NCI-H446 (cell line): ENCODE data around the gene GPT2.
A peak's percentile ranks its signal among the peaks of the same experiment; 100 is the strongest.

Experiments used
- DNase-seq, 2 experiments: peaks; one replicate each; lab custom pipeline; 2025; lab: John Stamatoyannopoulos, UW

Gene GPT2

GRCh38 chr16:46896314-46896968 lies 12.3 kb downstream of the GPT2 start:
- no peak for DNase-seq

- no peak for DNase-seq
Observed at GRCh38 chr16:46897471-46897870, 13.3 kb downstream of the GPT2 start.

- DNase-seq: no peak
Observed at GRCh38 chr16:46898006-46898405, 13.8 kb downstream of the GPT2 start.

- DNase-seq: no peak
Observed at GRCh38 chr16:46899443-46900143, 15.4 kb downstream of the GPT2 start.

- DNase-seq: no peak
Observed at GRCh38 chr16:46900455-46901235, 16.5 kb downstream of the GPT2 start.

GRCh38 chr16:46901709-46902108 lies 17.5 kb downstream of the GPT2 start:
- DNase-seq: no peak

- no peak for DNase-seq
Observed at GRCh38 chr16:46903255-46903905, 19.2 kb downstream of the GPT2 start.

- no peak for DNase-seq
Observed at GRCh38 chr16:46904471-46904870, 20.3 kb downstream of the GPT2 start.

GRCh38 chr16:46906360-46907060 lies 22.3 kb downstream of the GPT2 start:
- no peak for DNase-seq

- no peak for DNase-seq
Observed at GRCh38 chr16:46907061-46907774, 23.1 kb downstream of the GPT2 start.

- DNase-seq: peak; percentile 26 to 51
Observed at GRCh38 chr16:46908540-46909372, 24.6 kb downstream of the GPT2 start.

- DNase-seq: no peak
Observed at GRCh38 chr16:46911038-46911437, 26.9 kb downstream of the GPT2 start.

GRCh38 chr16:46911650-46912049 lies 27.5 kb downstream of the GPT2 start:
- DNase-seq: no peak

- no peak for DNase-seq
Observed at GRCh38 chr16:46914556-46915201, 30.5 kb downstream of the GPT2 start.

GRCh38 chr16:46915483-46916025 lies 31.4 kb downstream of the GPT2 start:
- DNase-seq: no peak

GRCh38 chr16:46916980-46917379 lies 32.8 kb downstream of the GPT2 start:
- DNase-seq: no peak

GRCh38 chr16:46918400-46918799 lies 34.2 kb downstream of the GPT2 start:
- no peak for DNase-seq

- DNase-seq: no peak
Observed at GRCh38 chr16:46918905-46919792, 35.0 kb downstream of the GPT2 start.
